Dendritic cell treated with granulocyte-macrophage colony-stimulating factor and Interleukin-4, amounts not matched to agents 40 ng/mL and 50 ng/mL, for 4 days (primary cell): ENCODE results near the gene PLXDC1.

ENCODE experiments used
- H3K27ac Mint-ChIP-seq: one replicate; pipeline ENCODE4 v1.8.0; 2022; ENCODE audit warnings: mild to moderate bottlenecking, mixed read lengths
- H3K27me3 Mint-ChIP-seq: one replicate; pipeline ENCODE4 v1.8.0; 2022; ENCODE audit warnings: mild to moderate bottlenecking, mixed read lengths
- H3K36me3 Mint-ChIP-seq: one replicate; pipeline ENCODE4 v1.8.0; 2022; ENCODE audit warnings: low read depth, mixed read lengths
- H3K4me1 Mint-ChIP-seq: one replicate; pipeline ENCODE4 v1.8.0; 2022; ENCODE audit warnings: low read depth, mixed read lengths
- H3K4me3 Mint-ChIP-seq: one replicate; pipeline ENCODE4 v1.8.0; 2022; ENCODE audit warnings: mild to moderate bottlenecking, moderate library complexity, mixed read lengths
- H3K9me3 Mint-ChIP-seq: one replicate; pipeline ENCODE4 v1.8.0; 2022; ENCODE audit warnings: mixed read lengths
- intact Hi-C: fragments of 100-400 bp; cut with micrococcal nuclease; formaldehyde crosslinking; loops from one replicate; pipeline ENCODE4 v1.15.0; 2022

PLXDC1 gene

DNA sequence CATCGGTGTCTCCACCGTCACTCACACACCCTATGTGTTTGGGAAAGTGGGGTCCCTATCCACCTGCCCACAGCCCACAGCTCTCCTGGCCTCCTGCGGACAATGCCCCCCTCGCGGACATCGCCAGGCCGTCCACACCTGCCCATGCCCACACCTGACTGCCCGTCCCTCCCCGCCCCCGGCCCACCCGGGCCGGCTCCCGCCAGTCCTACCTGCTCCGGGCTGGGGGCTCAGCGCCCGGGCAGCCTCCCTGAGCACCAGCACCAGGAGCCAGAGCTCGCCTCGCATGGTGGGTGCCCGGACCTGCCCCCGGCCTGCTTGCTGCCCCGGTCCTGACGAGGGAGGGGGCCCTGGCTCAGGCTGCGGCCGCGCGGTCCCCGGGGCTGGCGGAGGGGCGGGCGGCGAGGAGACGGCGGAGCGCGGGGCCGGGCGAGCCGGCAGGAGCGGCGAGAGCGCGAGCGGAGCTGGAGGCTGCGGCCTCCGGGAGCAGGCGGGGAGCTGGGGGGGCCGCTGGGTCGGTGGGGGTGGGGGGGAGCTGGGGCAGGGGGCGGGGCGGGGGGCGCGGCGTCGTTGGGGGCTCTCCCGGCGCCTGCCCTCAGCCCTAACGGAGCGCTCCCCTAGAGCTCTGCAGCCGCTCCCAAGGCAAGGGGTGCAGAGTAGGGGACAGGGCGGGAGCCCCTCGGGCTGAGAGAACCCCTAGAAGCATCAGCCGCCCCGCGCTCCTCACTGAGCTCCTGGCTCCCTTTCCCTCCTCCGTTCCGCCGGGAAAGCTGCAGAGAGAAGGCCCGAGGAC lies at the start of gene PLXDC1:
TSS of gene PLXDC1 (minus strand) at position 488 of the 793 bp plus-strand sequence. CDS start at position 288, 200 bp downstream.
- Mint-ChIP-seq H3K27me3 (peaks cover 50% of the 10 kb centered on the region), H3K36me3 (peaks cover 8% of the 10 kb centered on the region), H3K4me3 (peak within 1 kb of the TSS; percentile 74), H3K4me1 (peaks cover 34% of the 10 kb centered on the region), H3K9me3 (no peaks in the 10 kb centered on the region), H3K27ac (peak within 1 kb of the TSS; percentile 86)
- intact Hi-C loops = no loop called here

DNA sequence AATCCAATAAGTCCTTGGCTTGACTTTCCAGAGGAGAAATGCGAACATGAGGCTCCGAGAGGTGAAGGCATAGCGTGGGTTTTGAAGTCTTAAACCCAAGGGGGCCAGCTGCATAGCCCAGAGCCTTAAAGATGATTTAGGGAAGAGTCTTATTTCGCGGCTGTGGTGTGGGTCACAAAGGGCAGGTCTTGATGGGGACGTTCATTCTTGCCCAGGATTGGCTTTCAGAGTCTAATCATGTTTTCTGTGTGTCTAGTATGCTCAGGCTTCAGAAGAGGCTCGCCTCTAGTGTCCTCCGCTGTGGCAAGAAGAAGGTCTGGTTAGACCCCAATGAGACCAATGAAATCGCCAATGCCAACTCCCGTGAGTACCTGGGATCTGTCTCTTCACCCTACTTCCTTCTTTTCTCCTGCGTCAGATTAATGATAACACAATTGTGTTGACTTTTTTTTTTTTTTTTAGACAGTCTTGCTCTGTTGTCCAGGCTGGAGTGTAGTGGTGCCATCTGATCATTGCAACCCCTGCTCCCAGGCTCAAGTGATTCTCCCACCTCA lies 49.6 kb upstream of the PLXDC1 start:
- Mint-ChIP-seq H3K9me3 (no peaks in the 10 kb centered on the region), H3K27me3 (peaks cover 2% of the 10 kb centered on the region), H3K4me3 (peak overlapping the region; percentile 92), H3K27ac (peak overlapping the region; percentile 93), H3K36me3 (peaks cover 54% of the 10 kb centered on the region), H3K4me1 (peaks cover 43% of the 10 kb centered on the region)
- intact Hi-C loops = loop anchor here (5.0 kb wide), 1 partner anchor 34 kb away; the partner anchor contains the start of gene ARL5C

DNA sequence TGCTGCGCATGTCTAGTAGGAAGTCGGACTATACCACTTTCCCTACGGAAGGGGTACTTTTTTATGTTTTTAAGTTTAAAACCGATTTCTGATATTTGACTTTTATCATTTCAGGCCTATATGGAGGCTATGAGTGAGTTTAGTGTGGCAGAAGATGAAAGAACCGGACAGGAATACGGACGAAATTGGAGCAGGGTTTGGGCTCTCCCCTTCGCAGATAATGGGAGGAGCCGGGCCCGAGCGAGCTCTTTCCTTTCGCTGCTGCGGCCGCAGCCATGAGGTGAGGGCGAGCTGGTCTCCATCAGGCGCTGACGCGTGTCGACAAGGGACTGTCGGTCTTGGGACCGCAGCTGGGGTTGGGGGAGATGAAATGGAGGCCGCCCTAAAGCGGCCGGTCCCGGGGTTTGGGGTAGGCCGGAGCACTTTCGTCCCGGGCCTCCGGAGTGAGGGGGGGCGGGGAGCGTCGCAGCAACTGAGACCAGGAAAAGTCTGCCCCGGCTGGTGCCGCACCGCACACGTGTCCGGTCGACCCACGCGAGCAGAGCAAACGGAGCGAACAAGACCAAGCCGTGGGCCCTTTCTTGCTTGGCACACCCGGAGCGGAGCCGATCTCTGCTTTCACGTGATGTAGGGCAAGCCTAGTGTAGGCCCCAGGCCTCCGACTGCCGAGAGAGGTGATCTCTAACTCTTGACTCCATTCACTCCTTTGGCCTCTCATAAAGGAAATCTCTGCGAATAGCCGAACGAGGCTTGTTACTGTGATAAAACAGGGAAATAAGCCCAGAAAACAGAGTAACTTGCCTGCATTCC lies 48.8 kb upstream of the PLXDC1 start, which contains the start of gene RPL19:
TSS of gene RPL19 (plus strand) at position 214 of the 810 bp plus-strand sequence. CDS start at position 276, 62 bp downstream.
- peaks cover 54% of the 10 kb centered on the region for H3K36me3 Mint-ChIP-seq
- peak within 1 kb of the TSS; percentile 92 for H3K4me3 Mint-ChIP-seq
- peaks cover 43% of the 10 kb centered on the region for H3K4me1 Mint-ChIP-seq
- peaks cover 2% of the 10 kb centered on the region for H3K27me3 Mint-ChIP-seq
- H3K9me3 Mint-ChIP-seq = no peaks in the 10 kb centered on the region
- intact Hi-C loops = loop anchor here (5.0 kb wide), 1 partner anchor 33 kb away; the partner anchor contains the start of gene ARL5C
- H3K27ac Mint-ChIP-seq = peak within 1 kb of the TSS; percentile 93

DNA sequence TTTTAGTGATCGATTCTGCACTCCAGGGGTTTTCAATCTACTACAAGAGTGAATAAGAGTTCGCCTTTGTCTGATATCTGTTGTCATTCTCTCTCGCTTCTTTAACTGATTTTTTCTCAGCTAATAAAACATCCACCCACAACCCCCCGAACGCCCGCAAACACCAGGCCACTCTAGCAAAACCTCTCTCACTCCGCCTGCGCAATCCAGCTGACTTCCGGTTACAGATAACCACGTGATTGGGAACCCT lies 48.3 kb upstream of the PLXDC1 start:
- Mint-ChIP-seq H3K4me3 (peak overlapping the region; percentile 92), H3K9me3 (no peaks in the 10 kb centered on the region), H3K36me3 (peaks cover 49% of the 10 kb centered on the region), H3K27ac (peak overlapping the region; percentile 93), H3K27me3 (peaks cover 2% of the 10 kb centered on the region), H3K4me1 (peaks cover 43% of the 10 kb centered on the region)
- intact Hi-C loops = loop anchor here (5.0 kb wide), 1 partner anchor 32 kb away; the partner anchor contains the start of gene ARL5C

DNA sequence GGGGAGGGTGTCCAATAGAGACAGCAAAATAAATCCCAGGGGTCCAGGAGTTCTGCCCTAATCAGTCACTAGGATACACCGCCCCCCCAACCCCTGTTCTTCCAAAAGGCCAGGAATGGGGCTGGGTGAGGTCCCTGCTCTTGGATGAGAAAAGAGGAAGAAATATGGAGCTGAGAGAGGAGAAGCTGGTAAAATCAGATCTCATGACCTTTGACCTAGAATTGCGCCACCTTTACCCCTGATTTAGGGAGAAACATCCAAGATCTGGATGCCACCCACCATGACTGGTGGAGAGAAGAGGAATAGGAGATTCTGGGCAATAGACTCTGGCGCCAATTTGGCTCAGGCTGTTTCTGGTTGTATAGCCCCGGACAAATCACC lies 46.7 kb upstream of the PLXDC1 start:
- H3K4me1 Mint-ChIP-seq = peaks cover 43% of the 10 kb centered on the region
- no peaks in the 10 kb centered on the region for H3K9me3 Mint-ChIP-seq
- intact Hi-C loops = no loop called here
- H3K27ac Mint-ChIP-seq = peak overlapping the region; percentile 93
- H3K27me3 Mint-ChIP-seq = peaks cover 2% of the 10 kb centered on the region
- H3K4me3 Mint-ChIP-seq = peak overlapping the region; percentile 79
- H3K36me3 Mint-ChIP-seq = peaks cover 43% of the 10 kb centered on the region

DNA sequence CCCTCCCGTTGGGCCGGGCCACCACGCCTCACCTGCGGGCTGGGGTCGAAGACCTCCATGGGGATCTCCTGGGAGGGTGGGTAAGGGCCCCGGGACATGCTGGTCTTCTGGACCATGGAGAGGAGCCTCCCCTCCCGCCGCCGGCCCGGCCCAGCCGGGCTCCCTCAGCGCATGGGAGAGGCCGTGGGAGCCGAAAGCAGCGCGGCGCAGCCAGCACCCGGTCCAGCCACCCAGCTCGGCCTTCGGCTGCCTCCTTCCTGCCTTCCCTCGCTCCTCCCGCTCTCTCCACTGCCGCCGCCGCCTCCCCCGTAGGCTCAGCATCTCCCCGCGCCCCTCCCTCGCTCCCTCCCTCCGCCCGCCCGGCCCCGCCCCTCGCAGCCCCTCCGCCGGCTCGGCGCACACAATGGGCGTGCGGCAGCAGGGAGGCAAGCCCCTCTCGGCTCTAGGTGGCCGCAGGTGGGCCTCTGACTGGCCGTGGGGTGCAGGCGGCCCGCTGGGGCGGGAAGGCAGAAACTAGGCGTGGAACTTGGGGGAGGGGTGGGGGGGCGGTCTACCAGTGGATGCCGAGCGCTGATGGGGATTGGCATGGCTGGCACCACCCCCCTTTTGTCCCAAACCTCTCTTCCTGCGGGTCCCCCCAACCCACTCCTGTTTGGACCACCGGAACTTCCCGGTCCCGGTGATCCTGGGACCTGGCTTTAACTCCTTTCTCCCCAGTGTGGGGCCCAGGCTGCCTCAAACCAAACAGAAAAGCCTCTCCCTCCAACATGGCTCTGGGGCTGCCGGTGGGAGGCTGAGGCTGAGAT lies 46.1 kb upstream of the PLXDC1 start, which contains the start of gene CACNB1:
TSS of gene CACNB1 (minus strand) at position 290 of the 806 bp plus-strand sequence. CDS start at position 116, 174 bp downstream.
- H3K4me1 Mint-ChIP-seq = peaks cover 38% of the 10 kb centered on the region
- no peaks in the 10 kb centered on the region for H3K9me3 Mint-ChIP-seq
- peak within 1 kb of the TSS; percentile 93 for H3K27ac Mint-ChIP-seq
- intact Hi-C loops = no loop called here
- H3K4me3 Mint-ChIP-seq = peak within 1 kb of the TSS; percentile 79
- H3K27me3 Mint-ChIP-seq = peaks cover 2% of the 10 kb centered on the region
- peaks cover 43% of the 10 kb centered on the region for H3K36me3 Mint-ChIP-seq

DNA sequence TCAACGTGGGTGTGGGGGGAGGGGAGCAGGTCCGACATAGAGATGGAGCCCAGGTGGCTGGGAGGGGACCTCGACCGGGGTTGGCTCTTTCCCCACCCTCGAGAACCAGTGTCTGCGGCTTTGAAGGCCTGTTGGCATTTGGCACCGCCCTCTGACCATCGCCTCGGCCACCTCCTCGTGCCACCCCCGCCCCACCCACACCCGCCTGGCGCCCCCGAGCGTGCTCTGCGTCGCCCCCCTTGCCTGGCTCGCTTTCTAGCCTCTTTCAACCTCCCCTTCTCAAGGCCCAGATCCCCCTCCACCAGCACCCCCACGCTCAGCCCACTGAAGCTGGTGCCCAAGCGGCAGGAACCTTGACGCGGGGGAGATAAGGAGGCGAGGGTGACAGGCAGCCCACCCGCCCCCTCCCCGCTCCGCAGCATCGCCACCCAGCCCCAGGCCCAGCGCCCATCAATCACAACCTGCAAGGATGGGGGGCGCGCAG lies 45.4 kb upstream of the PLXDC1 start:
- intact Hi-C loops = no loop called here
- Mint-ChIP-seq H3K27ac (no peak overlapping the region), H3K36me3 (peaks cover 42% of the 10 kb centered on the region)

DNA sequence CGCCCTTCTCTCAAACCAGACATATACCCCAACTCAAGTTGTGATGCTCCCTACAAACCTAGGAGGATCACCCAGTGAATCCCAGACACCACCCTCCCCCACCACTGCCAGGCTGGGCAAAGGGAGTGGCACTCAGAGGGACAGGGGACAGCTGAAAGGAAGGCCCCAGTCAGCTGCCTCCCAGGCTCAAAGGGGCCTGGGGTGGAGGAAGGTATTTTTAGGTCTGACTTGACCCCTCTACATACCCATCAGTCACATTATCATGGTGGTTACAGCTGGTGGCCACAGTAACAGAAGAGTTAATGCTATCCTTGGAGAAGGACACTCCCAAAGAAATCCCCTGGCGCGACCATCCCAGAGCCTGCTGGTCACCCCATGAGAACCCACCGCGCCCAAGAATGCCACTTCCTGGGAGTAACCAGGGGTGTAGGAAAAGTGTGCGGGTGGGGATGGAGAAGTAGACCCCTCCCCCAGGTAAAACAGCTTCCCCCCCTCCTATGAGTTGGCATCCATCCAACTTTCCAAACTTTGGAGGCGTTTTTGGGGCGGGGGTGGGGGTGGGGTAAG lies 44.9 kb upstream of the PLXDC1 start:
- intact Hi-C loops = no loop called here
- Mint-ChIP-seq H3K27me3 (peaks cover 2% of the 10 kb centered on the region), H3K27ac (no peak overlapping the region)

More for the DNA sequence above, 45.4 kb upstream of the PLXDC1 start:
- H3K9me3 Mint-ChIP-seq = no peaks in the 10 kb centered on the region
- H3K4me3 Mint-ChIP-seq = peak overlapping the region; percentile 79
- H3K4me1 Mint-ChIP-seq = peaks cover 33% of the 10 kb centered on the region
- peaks cover 2% of the 10 kb centered on the region for H3K27me3 Mint-ChIP-seq

DNA sequence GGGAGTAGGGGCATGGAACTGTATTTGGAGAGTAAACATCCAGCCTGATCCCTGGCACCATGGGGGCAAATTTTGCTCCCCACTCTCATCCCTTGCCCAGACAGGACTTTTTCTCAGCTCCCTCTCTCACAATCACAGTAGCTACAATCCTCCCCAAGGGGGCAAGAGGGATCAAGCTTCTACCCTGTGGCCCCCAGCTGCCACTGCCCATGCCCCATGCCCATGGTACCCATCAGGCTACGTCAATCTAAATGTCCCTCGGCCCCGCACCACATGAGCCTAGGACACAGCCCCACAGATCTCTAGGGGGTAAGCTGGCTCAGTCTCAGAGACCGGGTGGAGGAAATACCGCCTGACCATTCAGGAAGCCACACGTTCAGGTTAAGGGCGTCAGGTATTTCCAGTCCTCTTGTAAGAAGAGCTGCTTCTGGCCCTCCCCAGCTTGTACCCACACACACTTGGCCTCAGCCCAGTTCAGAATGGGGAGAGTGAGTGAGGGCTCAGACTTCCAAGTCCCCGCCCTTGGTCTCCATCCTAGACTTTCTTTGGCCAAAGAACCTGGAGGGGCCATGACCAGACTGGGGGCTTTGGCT lies 44.2 kb upstream of the PLXDC1 start:
- intact Hi-C loops = no loop called here
- H3K36me3 Mint-ChIP-seq = peaks cover 30% of the 10 kb centered on the region
- no peaks in the 10 kb centered on the region for H3K9me3 Mint-ChIP-seq
- H3K4me3 Mint-ChIP-seq = no peak overlapping the region
- no peak overlapping the region for H3K27ac Mint-ChIP-seq
- peaks cover 2% of the 10 kb centered on the region for H3K27me3 Mint-ChIP-seq
- H3K4me1 Mint-ChIP-seq = peaks cover 21% of the 10 kb centered on the region

More for the DNA sequence above, 44.9 kb upstream of the PLXDC1 start:
- peaks cover 36% of the 10 kb centered on the region for H3K36me3 Mint-ChIP-seq
- no peaks in the 10 kb centered on the region for H3K9me3 Mint-ChIP-seq
- no peak overlapping the region for H3K4me3 Mint-ChIP-seq
- H3K4me1 Mint-ChIP-seq = peaks cover 28% of the 10 kb centered on the region

DNA sequence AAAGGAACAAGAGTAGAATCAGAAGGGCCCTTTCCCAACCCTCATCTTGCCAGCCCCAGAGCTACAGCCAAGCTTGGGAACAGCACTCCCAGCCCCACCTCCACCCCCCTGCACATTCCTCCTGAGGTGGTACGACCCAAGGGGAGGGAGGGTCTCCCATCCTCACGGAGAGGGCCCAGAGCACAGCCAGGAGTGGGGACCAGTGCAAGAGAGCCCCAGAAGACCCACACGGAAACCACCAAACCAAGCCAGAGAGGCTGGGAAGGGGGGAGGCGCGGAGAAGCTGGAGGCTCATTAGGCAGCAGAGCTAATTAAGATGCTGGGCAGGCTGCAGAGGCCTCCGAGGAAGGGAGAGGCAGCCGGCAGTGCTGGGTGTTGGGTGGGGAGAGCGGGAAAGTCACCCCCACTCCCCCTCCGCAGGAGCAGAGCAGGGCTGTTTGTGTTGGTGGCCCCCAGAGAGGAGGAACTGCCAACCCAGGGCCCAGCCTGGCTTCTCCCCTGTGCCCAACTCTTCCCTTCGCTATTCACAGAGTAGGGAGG lies 43.6 kb upstream of the PLXDC1 start:
- Mint-ChIP-seq H3K36me3 (peaks cover 24% of the 10 kb centered on the region), H3K4me1 (peaks cover 21% of the 10 kb centered on the region), H3K4me3 (no peak overlapping the region), H3K9me3 (no peaks in the 10 kb centered on the region), H3K27ac (no peak overlapping the region), H3K27me3 (peaks cover 2% of the 10 kb centered on the region)
- intact Hi-C loops = no loop called here

DNA sequence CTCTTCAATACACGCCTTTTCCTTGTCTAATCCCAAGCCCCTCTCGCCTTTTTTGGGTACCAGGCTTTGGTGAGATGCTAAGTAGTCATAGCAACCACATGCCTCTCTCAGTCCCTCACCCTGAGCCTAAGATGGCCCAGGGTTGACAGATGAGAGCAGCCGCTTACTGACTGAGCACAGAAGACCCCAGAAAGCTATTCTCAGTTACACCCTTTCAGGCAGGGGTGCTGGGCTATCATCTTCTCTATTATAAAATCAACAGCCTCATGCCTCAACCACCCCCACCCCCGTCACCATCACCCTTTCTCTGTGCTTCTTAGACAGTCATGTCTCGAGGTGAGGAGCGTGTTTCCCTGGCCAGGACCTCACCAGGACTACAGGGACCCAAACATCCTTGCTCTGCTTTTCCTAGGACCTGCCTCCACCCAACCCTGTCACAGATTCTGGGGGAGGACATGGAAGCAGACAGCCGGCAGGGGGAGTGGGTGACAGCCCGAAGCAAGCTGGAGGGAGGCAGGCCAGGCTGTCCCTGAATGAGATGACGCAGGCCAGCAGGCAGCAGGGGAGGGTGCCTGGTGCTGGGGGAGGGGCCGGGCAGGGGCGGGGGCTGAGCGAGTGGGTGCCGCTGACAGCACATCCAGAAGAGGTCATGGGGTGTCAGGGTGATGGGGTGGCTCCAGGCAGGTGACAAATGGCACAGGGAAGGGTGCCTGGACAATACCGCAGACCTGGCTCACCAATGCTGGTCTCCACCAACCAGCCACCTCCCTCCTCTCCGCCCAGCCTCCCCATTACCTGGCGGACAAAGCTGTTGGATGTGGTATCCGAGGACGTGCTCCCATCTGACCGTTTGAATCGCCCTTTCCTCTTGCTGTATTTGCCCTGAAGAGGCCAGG lies 42.9 kb upstream of the PLXDC1 start:
- Mint-ChIP-seq H3K27ac (no peak overlapping the region), H3K9me3 (no peaks in the 10 kb centered on the region), H3K4me3 (no peak overlapping the region), H3K27me3 (peaks cover 2% of the 10 kb centered on the region), H3K4me1 (peaks cover 14% of the 10 kb centered on the region), H3K36me3 (peaks cover 22% of the 10 kb centered on the region)
- intact Hi-C loops = no loop called here

DNA sequence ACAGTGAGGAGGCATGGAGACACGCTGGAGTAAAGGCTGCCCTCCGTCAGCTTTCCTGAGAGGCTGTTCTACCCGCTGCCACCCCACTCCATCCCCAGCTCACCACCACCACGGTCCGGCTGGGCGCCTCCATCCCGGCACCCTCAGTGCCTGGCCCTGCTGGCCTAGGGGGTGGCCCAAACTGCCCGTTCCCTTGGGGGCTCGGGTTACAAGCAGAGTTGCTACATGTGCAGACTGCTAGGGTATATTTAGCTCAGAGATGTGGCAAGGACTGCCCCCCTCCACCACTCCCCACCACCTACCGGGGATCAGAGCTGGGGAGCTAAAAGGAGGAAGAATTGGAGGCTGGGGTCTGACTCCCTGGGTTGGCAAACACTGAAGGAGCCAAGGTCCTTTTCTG lies 41.9 kb upstream of the PLXDC1 start:
- no peak overlapping the region for H3K4me3 Mint-ChIP-seq
- H3K27ac Mint-ChIP-seq = no peak overlapping the region
- H3K4me1 Mint-ChIP-seq = peaks cover 7% of the 10 kb centered on the region
- H3K27me3 Mint-ChIP-seq = peaks cover 2% of the 10 kb centered on the region
- peaks cover 22% of the 10 kb centered on the region for H3K36me3 Mint-ChIP-seq
- intact Hi-C loops = no loop called here
- H3K9me3 Mint-ChIP-seq = no peaks in the 10 kb centered on the region
